HG03097 (cell line): ENCODE measurements around the gene SNW1.
"Not testable (repeated sequence)": the region's sequence is repeated elsewhere in the genome, so short reads cannot be mapped to it uniquely, and the experiment has no call there.

Source experiments
- ATAC-seq: cut with Tn5 transposase; IDR thresholded peaks from one replicate; pipeline ENCODE4 v1.9.1; 2021; ENCODE audit not compliant: unreplicated experiment, low FRiP score

SNW1 gene

GRCh38 chr14:77752799-77753516, 8.0 kb downstream of the SNW1 start:
- no peak for ATAC-seq

- no peak for ATAC-seq
Observed at GRCh38 chr14:77752266-77752665, 8.7 kb downstream of the SNW1 start.

GRCh38 chr14:77747425-77747824, 13.5 kb downstream of the SNW1 start:
- not testable (repeated sequence) for ATAC-seq

- no peak for ATAC-seq
Observed at GRCh38 chr14:77746064-77746702, 14.8 kb downstream of the SNW1 start.

GRCh38 chr14:77741438-77741837, 19.5 kb downstream of the SNW1 start:
- no peak for ATAC-seq

GRCh38 chr14:77738559-77739250, 22.3 kb downstream of the SNW1 start:
- ATAC-seq = no peak

- no peak for ATAC-seq
Observed at GRCh38 chr14:77730976-77731497, 29.9 kb downstream of the SNW1 start.

- ATAC-seq = no peak
Observed at GRCh38 chr14:77722301-77722700, 38.7 kb downstream of the SNW1 start.

GRCh38 chr14:77721437-77721836, 39.5 kb downstream of the SNW1 start:
- ATAC-seq = no peak

- no peak for ATAC-seq
Observed at GRCh38 chr14:77717608-77718305, 43.2 kb downstream of the SNW1 start.

GRCh38 chr14:77714926-77715325, 46.0 kb downstream of the SNW1 start:
- ATAC-seq = no peak

GRCh38 chr14:77710364-77710763, 50.6 kb downstream of the SNW1 start:
- ATAC-seq = no peak

GRCh38 chr14:77709412-77709811, 51.5 kb downstream of the SNW1 start:
- ATAC-seq = no peak

- no peak for ATAC-seq
Observed at GRCh38 chr14:77708749-77709148, 52.2 kb downstream of the SNW1 start.

- ATAC-seq = peak; percentile 83
Observed at GRCh38 chr14:77707724-77708408, 53.1 kb downstream of the SNW1 start, which contains the start of the genes ALKBH1 and SLIRP. Gene ALKBH1, minus strand, starts transcription at chr14:77708023. Its CDS starts 19 bp downstream, at chr14:77708004. Gene SLIRP, plus strand, starts transcription at chr14:77708103. Its CDS starts 9 bp downstream, at chr14:77708112.

- peak; percentile 23 for ATAC-seq
Observed at GRCh38 chr14:77707355-77707723, 53.6 kb downstream of the SNW1 start.

- no peak for ATAC-seq
Observed at GRCh38 chr14:77691259-77691658, 69.7 kb downstream of the SNW1 start.

- ATAC-seq = no peak
Observed at GRCh38 chr14:77682158-77682553, 78.8 kb downstream of the SNW1 start.

GRCh38 chr14:77681196-77682157, 79.5 kb downstream of the SNW1 start:
- ATAC-seq = no peak
